HEK293T (cell line): ENCODE measurements around the gene REEP6.

Source experiments
- CTCF ChIA-PET: fragments of 350-600 bp; formaldehyde crosslinking; extraction: SDS; loops from one replicate; lab custom pipeline; 2021; ENCODE audit warnings: antibody characterized with exemption, inconsistent platforms; lab: Yijun Ruan, JAX
- POLR2A ChIA-PET: fragments of 350-600 bp; formaldehyde crosslinking; extraction: SDS; loops from one replicate; lab custom pipeline; 2020; ENCODE audit warnings: antibody characterized with exemption, inconsistent platforms; lab: Yijun Ruan, JAX
- DNase-seq: peaks from one replicate; pipeline ENCODE4 v3.0.0; 2012; ENCODE audit warnings: mixed read lengths; ENCODE audit errors: extremely low spot score
- ARNT ChIP-seq: fragments of 450-650 bp; IDR thresholded peaks from 2 replicates; pipeline ENCODE4 v1.6.1; 2017; ENCODE audit warnings: mild to moderate bottlenecking
- BHLHE40 ChIP-seq: fragments of 450-650 bp; IDR thresholded peaks from 2 replicates; pipeline ENCODE4 v1.6.1; 2016; ENCODE audit warnings: mild to moderate bottlenecking, moderate library complexity, borderline replicate concordance
- CTBP1 ChIP-seq: fragments of 450-650 bp; IDR thresholded peaks from 2 replicates; pipeline ENCODE4 v1.6.1; 2016; ENCODE audit warnings: borderline replicate concordance
- ELF4 ChIP-seq: fragments of 450-650 bp; IDR thresholded peaks from 2 replicates; pipeline ENCODE4 v1.6.1; 2017; ENCODE audit warnings: antibody characterized with exemption
- FOXA1 ChIP-seq: fragments of 450-650 bp; IDR thresholded peaks from 2 replicates; pipeline ENCODE4 v1.6.1; 2016; ENCODE audit warnings: mild to moderate bottlenecking
- FOXK2 ChIP-seq: fragments of 450-650 bp; IDR thresholded peaks from 2 replicates; pipeline ENCODE4 v1.6.1; 2016; ENCODE audit warnings: mild to moderate bottlenecking
- FOXM1 ChIP-seq: fragments of 450-650 bp; IDR thresholded peaks from 2 replicates; pipeline ENCODE4 v1.6.1; 2017; ENCODE audit warnings: mild to moderate bottlenecking, borderline replicate concordance
- HDGF ChIP-seq: fragments of 450-650 bp; IDR thresholded peaks from 2 replicates; pipeline ENCODE4 v1.6.1; 2017; ENCODE audit warnings: antibody characterized with exemption, borderline replicate concordance
- L3MBTL2 ChIP-seq: fragments of 450-650 bp; conservative IDR thresholded peaks from 2 replicates; pipeline ENCODE4 v1.6.1; 2016; ENCODE audit warnings: mild to moderate bottlenecking
- LEF1 ChIP-seq: fragments of 450-650 bp; IDR thresholded peaks from 2 replicates; pipeline ENCODE4 v1.6.1; 2017; ENCODE audit warnings: mild to moderate bottlenecking, borderline replicate concordance
- NFRKB ChIP-seq: fragments of 450-650 bp; IDR thresholded peaks from 2 replicates; pipeline ENCODE4 v1.6.1; 2016; ENCODE audit warnings: mild to moderate bottlenecking, moderate library complexity
- SP1 ChIP-seq: fragments of 450-650 bp; IDR thresholded peaks from 2 replicates; pipeline ENCODE4 v1.6.1; 2017
- SUZ12 ChIP-seq: fragments of 450-650 bp; IDR thresholded peaks from 2 replicates; pipeline ENCODE4 v1.6.1; 2016; ENCODE audit warnings: mild to moderate bottlenecking
- TARDBP ChIP-seq: fragments of 450-650 bp; IDR thresholded peaks from 2 replicates; pipeline ENCODE4 v1.6.1; 2016
- ZNF384 ChIP-seq: fragments of 450-650 bp; IDR thresholded peaks from 2 replicates; pipeline ENCODE4 v1.6.1; 2016
- TF ChIP-seq, protein P1 (sequence below): fragments of 450-650 bp; IDR thresholded peaks from 2 replicates; pipeline ENCODE4 v1.6.1; 2016

Gene REEP6

GRCh38 chr19:1505991-1506881 is 15.3 kb downstream of the REEP6 start:
- DNase-seq, result no peak
- TF ChIP-seq FOXK2, result no peak
- no peak for TF ChIP-seq HDGF
- no peak for TF ChIP-seq FOXA1
- TF ChIP-seq ELF4, result no peak
- no peak for TF ChIP-seq BHLHE40
- no peak for TF ChIP-seq TARDBP
- no peak for TF ChIP-seq FOXM1
- TF ChIP-seq L3MBTL2, result no peak
- no peak for TF ChIP-seq SP1
- TF ChIP-seq ZNF384, result no peak
- TF ChIP-seq SUZ12, result no peak
- TF ChIP-seq LEF1, result no peak
- no peak for TF ChIP-seq NFRKB
- TF ChIP-seq, protein P1, sequence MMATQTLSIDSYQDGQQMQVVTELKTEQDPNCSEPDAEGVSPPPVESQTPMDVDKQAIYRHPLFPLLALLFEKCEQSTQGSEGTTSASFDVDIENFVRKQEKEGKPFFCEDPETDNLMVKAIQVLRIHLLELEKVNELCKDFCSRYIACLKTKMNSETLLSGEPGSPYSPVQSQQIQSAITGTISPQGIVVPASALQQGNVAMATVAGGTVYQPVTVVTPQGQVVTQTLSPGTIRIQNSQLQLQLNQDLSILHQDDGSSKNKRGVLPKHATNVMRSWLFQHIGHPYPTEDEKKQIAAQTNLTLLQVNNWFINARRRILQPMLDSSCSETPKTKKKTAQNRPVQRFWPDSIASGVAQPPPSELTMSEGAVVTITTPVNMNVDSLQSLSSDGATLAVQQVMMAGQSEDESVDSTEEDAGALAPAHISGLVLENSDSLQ, result no peak
- TF ChIP-seq CTBP1, result no peak
- TF ChIP-seq ARNT, result no peak
- ChIA-PET CTCF (interaction anchor here (0.9 kb wide), 1 partner anchor 582 kb away, joined by 4 read pairs; no protein-coding TSS in a partner anchor), POLR2A (interaction anchor here (1.0 to 1.2 kb wide), 2 partner anchors 13 to 85 kb away, joined by 3 to 4 read pairs; no protein-coding TSS in a partner anchor)

DNA sequence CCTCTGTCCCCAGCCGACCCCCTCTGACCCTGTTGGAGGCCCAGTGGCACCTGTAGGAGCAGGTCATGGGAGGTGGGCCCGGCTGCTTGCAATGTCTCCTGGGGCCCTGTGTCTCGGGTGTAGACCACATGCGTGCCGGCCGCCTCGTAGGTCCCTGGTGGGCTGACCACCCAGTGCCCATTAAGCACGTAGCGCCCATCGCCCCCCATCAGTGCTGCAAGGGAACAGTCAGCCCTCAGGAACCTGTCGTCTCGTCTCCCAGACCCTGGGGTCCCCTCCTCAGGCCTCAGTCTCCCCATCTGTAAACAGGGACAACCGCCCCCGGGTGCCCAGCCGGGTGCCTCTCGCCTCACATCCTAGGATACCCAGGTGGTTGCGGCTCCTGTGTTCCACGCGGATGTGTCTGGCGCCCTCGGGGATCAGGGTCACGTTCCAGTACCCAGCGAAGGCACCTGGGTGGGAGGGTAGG is 16.2 kb downstream of the REEP6 start:
- CTCF ChIA-PET, result no interaction called here
- no peak for DNase-seq
- TF ChIP-seq FOXA1, result no peak
- 0 out of 2 replicates have a peak, but pooled peaks have one; percentile 43 for TF ChIP-seq HDGF
- no peak for TF ChIP-seq ZNF384
- POLR2A ChIA-PET, result interaction anchor here (1.2 kb wide), 1 partner anchor 84 kb away, joined by 3 read pairs; no protein-coding TSS in a partner anchor

GRCh38 chr19:1507763-1508506 is 17.0 kb downstream of the REEP6 start:
- ChIA-PET CTCF (no interaction called here), POLR2A (no interaction called here)
- peak; percentile 96 for TF ChIP-seq L3MBTL2
- TF ChIP-seq, protein P1, result peak; percentile 80
- peak; percentile 94 for TF ChIP-seq FOXM1
- TF ChIP-seq HDGF, result peak; percentile 56; the same call in 1 of the 2 replicates
- no peak for TF ChIP-seq LEF1
- TF ChIP-seq TARDBP, result no peak
- DNase-seq, result peak; percentile 97

GRCh38 chr19:1508507-1508856 is 17.5 kb downstream of the REEP6 start:
- CTCF ChIA-PET, result no interaction called here
- POLR2A ChIA-PET, result interaction anchor here (1.0 kb wide), 1 partner anchor 240 kb away, joined by 3 read pairs; the partner anchor contains the start of gene CIRBP

More at GRCh38 chr19:1508507-1508856, 17.5 kb downstream of the REEP6 start:
- no peak for TF ChIP-seq FOXK2
- TF ChIP-seq, protein P1, result no peak
- TF ChIP-seq LEF1, result no peak
- no peak for TF ChIP-seq FOXM1
- no peak for TF ChIP-seq FOXA1
- no peak for TF ChIP-seq L3MBTL2
- no peak for TF ChIP-seq SUZ12
- TF ChIP-seq NFRKB, result no peak
- TF ChIP-seq ZNF384, result no peak
- TF ChIP-seq SP1, result no peak
- no peak for TF ChIP-seq HDGF
- TF ChIP-seq ELF4, result no peak
- TF ChIP-seq BHLHE40, result no peak
- TF ChIP-seq TARDBP, result no peak
- no peak for TF ChIP-seq ARNT
- DNase-seq, result no peak
